GM12878 (cell line): Measurements from ENCODE around the gene RPS10. TPM values are rescaled to one million over a fixed set of nuclear protein-coding genes. Genes with fewer than 3 reads are reported as not detected.

Experiments
- BMI1 ChIP-seq: fragments of 450-650 bp; IDR thresholded peaks from 2 replicates; pipeline ENCODE4 v1.6.1; 2016; ENCODE audit warnings: mild to moderate bottlenecking, moderate library complexity, borderline replicate concordance
- CREB1 ChIP-seq: IDR thresholded peaks from 2 replicates; pipeline ENCODE4 v1.6.1; 2012; ENCODE audit warnings: low read depth, mild to moderate bottlenecking, inconsistent platforms
- EED ChIP-seq: sonication (generic); IDR thresholded peaks from 2 replicates; pipeline ENCODE4 v1.6.1; 2016; ENCODE audit warnings: antibody characterized with exemption, low read depth
- FOXK2 ChIP-seq: fragments of 450-650 bp; IDR thresholded peaks from 2 replicates; pipeline ENCODE4 v1.6.1; 2017; ENCODE audit warnings: mild to moderate bottlenecking, moderate library complexity
- IKZF1 ChIP-seq: fragments of 450-650 bp; conservative IDR thresholded peaks from 2 replicates; pipeline ENCODE4 v1.6.1; 2017; ENCODE audit warnings: antibody characterized with exemption, mild to moderate bottlenecking
- IKZF2 ChIP-seq, 2 experiments: fragments of 450-650 bp; IDR thresholded peaks; 2 replicates each; pipeline ENCODE4 v1.6.1; 2017; ENCODE audit warnings: mild to moderate bottlenecking in 2 of 2, moderate library complexity in 2 of 2
- JUND ChIP-seq: IDR thresholded peaks from 2 replicates; pipeline ENCODE4 v1.6.1; 2012; ENCODE audit warnings: low read depth, mild to moderate bottlenecking, low read length, improper control_type of control experiment, moderate library complexity
- MEF2A ChIP-seq: IDR thresholded peaks from 2 replicates; pipeline ENCODE4 v1.6.1; 2011; ENCODE audit warnings: low read depth, mild to moderate bottlenecking, low read length, moderate library complexity; ENCODE audit not compliant: insufficient read depth
- MTA2 ChIP-seq: fragments of 450-650 bp; IDR thresholded peaks from 2 replicates; pipeline ENCODE4 v1.6.1; 2016; ENCODE audit warnings: low read depth, mild to moderate bottlenecking, moderate library complexity
- MYC ChIP-seq: IDR thresholded peaks from 2 replicates; pipeline ENCODE4 v1.6.1; 2011; ENCODE audit warnings: mild to moderate bottlenecking, low read length, moderate library complexity, inconsistent platforms; ENCODE audit not compliant: insufficient read depth, insufficient replicate concordance, insufficient read length, severe bottlenecking
- NR2F1 ChIP-seq: fragments of 450-650 bp; conservative IDR thresholded peaks from 2 replicates; pipeline ENCODE4 v1.6.1; 2017; ENCODE audit warnings: mild to moderate bottlenecking
- SREBF1 ChIP-seq: IDR thresholded peaks from 2 replicates; pipeline ENCODE4 v1.6.1; 2012; ENCODE audit warnings: mild to moderate bottlenecking, low read length
- TCF12 ChIP-seq: IDR thresholded peaks from 2 replicates; pipeline ENCODE4 v1.6.1; 2011; ENCODE audit warnings: low read depth, mild to moderate bottlenecking, low read length
- TCF3 ChIP-seq: IDR thresholded peaks from 2 replicates; pipeline ENCODE4 v1.6.1; 2012; ENCODE audit warnings: low read depth, mild to moderate bottlenecking, low read length, borderline replicate concordance; ENCODE audit not compliant: insufficient read depth
- polyA plus RNA-seq, 11 experiments: library from polyadenylated mRNA; depleted of rRNA in 4 of 11; unstranded in 6 of 11; stranded (reverse) in 5 of 11; fragments of >200 nt; fragmentation: Nextera tagmentation in 4 of 11; fragmentation: Illumina TruSeq in 1 of 11; extraction: Ambion mirVana in 4 of 11; extraction: Trizol in 1 of 11; gene quantifications; 1 replicate in 1 of 11; 2 replicates in 10 of 11; pipeline versions ENCODE4 v1.2.1 to v1.2.3, GENCODE V29; 2011 to 2016; ENCODE audit warnings: inconsistent platforms in 2 of 11, missing spikeins in 2 of 11, low read depth in 1 of 11
- total RNA-seq, 4 experiments: library from RNA; depleted of rRNA in 3 of 4; stranded (reverse); fragments of >200 nt in 3 of 4; fragmentation: Illumina TruSeq in 1 of 4; extraction: Trizol in 1 of 4; gene quantifications; 2 replicates each; pipeline versions ENCODE4 v1.2.1 to v1.2.3, GENCODE V29; 2013 to 2021
- TF ChIP-seq, protein P1 (sequence below): fragments of 450-650 bp; IDR thresholded peaks from 2 replicates; pipeline ENCODE4 v1.6.1; 2017; ENCODE audit warnings: low read depth, mild to moderate bottlenecking, moderate library complexity
- TF ChIP-seq, protein P2 (sequence below): fragments of 450-650 bp; IDR thresholded peaks from 2 replicates; pipeline ENCODE4 v1.6.1; 2017; ENCODE audit warnings: mild to moderate bottlenecking, moderate library complexity
- TF ChIP-seq, protein P3 (sequence below): IDR thresholded peaks from 2 replicates; pipeline ENCODE4 v1.6.1; 2011; ENCODE audit warnings: low read depth, low read length, improper control_type of control experiment, borderline replicate concordance
- TF ChIP-seq, protein P4 (sequence below): IDR thresholded peaks from 2 replicates; pipeline ENCODE4 v1.6.1; 2011; ENCODE audit warnings: mild to moderate bottlenecking, low read depth, low read length, moderate library complexity; ENCODE audit not compliant: insufficient replicate concordance
- TF ChIP-seq, protein P5 (sequence below): fragments of 450-650 bp; formaldehyde crosslinking; IDR thresholded peaks from 2 replicates; pipeline ENCODE4 v1.5.0; 2022; ENCODE audit warnings: mild to moderate bottlenecking, missing genetic modification characterization

The RPS10 gene
- total and polyA plus RNA-seq, 10 of the 15 experiments (the other 5 are each of a cell fraction or from before 2014, with no cell fraction given): 1,546 to 3,970 (median 2,813) TPM

DNA sequence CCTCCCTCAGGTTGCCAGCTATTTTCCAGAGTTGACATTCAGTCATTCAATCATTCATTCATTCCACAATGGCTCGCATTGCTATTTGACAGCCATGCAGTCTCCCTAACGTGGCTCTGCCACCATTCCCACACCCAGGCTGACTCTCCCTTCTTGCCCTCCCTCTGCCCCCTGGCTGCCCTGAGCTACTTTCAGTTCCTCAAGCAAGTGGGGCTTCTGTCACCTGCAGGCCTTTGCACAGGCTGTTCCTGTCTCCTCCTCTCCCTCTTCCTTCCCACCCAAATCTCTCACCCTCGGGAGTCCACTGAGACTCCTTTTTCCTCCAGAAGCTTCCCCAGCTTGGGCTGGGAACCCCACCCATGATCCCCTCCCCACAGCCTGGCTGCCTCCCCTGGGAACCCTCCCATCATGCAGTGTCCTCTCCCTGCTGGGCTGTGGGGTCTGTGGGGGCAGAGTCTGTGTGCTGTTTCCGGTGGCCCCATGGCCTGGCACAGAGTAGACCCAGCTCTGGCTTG, 42.6 kb upstream of the RPS10 start (continued):
- TF ChIP-seq, protein P1, sequence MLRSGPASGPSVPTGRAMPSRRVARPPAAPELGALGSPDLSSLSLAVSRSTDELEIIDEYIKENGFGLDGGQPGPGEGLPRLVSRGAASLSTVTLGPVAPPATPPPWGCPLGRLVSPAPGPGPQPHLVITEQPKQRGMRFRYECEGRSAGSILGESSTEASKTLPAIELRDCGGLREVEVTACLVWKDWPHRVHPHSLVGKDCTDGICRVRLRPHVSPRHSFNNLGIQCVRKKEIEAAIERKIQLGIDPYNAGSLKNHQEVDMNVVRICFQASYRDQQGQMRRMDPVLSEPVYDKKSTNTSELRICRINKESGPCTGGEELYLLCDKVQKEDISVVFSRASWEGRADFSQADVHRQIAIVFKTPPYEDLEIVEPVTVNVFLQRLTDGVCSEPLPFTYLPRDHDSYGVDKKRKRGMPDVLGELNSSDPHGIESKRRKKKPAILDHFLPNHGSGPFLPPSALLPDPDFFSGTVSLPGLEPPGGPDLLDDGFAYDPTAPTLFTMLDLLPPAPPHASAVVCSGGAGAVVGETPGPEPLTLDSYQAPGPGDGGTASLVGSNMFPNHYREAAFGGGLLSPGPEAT: peak; percentile 83; the same call in 1 of the 2 replicates
- TF ChIP-seq, protein P2, sequence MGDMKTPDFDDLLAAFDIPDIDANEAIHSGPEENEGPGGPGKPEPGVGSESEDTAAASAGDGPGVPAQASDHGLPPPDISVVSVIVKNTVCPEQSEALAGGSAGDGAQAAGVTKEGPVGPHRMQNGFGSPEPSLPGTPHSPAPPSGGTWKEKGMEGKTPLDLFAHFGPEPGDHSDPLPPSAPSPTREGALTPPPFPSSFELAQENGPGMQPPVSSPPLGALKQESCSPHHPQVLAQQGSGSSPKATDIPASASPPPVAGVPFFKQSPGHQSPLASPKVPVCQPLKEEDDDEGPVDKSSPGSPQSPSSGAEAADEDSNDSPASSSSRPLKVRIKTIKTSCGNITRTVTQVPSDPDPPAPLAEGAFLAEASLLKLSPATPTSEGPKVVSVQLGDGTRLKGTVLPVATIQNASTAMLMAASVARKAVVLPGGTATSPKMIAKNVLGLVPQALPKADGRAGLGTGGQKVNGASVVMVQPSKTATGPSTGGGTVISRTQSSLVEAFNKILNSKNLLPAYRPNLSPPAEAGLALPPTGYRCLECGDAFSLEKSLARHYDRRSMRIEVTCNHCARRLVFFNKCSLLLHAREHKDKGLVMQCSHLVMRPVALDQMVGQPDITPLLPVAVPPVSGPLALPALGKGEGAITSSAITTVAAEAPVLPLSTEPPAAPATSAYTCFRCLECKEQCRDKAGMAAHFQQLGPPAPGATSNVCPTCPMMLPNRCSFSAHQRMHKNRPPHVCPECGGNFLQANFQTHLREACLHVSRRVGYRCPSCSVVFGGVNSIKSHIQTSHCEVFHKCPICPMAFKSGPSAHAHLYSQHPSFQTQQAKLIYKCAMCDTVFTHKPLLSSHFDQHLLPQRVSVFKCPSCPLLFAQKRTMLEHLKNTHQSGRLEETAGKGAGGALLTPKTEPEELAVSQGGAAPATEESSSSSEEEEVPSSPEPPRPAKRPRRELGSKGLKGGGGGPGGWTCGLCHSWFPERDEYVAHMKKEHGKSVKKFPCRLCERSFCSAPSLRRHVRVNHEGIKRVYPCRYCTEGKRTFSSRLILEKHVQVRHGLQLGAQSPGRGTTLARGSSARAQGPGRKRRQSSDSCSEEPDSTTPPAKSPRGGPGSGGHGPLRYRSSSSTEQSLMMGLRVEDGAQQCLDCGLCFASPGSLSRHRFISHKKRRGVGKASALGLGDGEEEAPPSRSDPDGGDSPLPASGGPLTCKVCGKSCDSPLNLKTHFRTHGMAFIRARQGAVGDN: peak; percentile 61
- TF ChIP-seq, protein P3, sequence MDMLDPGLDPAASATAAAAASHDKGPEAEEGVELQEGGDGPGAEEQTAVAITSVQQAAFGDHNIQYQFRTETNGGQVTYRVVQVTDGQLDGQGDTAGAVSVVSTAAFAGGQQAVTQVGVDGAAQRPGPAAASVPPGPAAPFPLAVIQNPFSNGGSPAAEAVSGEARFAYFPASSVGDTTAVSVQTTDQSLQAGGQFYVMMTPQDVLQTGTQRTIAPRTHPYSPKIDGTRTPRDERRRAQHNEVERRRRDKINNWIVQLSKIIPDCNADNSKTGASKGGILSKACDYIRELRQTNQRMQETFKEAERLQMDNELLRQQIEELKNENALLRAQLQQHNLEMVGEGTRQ: no peak
- peak; percentile 12; the same call in 1 of the 2 replicates for TF ChIP-seq BMI1
- TF ChIP-seq, protein P4, sequence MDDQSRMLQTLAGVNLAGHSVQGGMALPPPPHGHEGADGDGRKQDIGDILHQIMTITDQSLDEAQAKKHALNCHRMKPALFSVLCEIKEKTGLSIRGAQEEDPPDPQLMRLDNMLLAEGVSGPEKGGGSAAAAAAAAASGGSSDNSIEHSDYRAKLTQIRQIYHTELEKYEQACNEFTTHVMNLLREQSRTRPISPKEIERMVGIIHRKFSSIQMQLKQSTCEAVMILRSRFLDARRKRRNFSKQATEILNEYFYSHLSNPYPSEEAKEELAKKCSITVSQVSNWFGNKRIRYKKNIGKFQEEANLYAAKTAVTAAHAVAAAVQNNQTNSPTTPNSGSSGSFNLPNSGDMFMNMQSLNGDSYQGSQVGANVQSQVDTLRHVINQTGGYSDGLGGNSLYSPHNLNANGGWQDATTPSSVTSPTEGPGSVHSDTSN: no peak
- TF ChIP-seq, protein P5, sequence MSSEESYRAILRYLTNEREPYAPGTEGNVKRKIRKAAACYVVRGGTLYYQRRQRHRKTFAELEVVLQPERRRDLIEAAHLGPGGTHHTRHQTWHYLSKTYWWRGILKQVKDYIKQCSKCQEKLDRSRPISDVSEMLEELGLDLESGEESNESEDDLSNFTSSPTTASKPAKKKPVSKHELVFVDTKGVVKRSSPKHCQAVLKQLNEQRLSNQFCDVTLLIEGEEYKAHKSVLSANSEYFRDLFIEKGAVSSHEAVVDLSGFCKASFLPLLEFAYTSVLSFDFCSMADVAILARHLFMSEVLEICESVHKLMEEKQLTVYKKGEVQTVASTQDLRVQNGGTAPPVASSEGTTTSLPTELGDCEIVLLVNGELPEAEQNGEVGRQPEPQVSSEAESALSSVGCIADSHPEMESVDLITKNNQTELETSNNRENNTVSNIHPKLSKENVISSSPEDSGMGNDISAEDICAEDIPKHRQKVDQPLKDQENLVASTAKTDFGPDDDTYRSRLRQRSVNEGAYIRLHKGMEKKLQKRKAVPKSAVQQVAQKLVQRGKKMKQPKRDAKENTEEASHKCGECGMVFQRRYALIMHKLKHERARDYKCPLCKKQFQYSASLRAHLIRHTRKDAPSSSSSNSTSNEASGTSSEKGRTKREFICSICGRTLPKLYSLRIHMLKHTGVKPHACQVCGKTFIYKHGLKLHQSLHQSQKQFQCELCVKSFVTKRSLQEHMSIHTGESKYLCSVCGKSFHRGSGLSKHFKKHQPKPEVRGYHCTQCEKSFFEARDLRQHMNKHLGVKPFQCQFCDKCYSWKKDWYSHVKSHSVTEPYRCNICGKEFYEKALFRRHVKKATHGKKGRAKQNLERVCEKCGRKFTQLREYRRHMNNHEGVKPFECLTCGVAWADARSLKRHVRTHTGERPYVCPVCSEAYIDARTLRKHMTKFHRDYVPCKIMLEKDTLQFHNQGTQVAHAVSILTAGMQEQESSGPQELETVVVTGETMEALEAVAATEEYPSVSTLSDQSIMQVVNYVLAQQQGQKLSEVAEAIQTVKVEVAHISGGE (CRISPR knock-in tag): no peak
- peak; percentile 91 to 93 for TF ChIP-seq IKZF2 (IDR thresholded peaks at IDR 0.05)
- TF ChIP-seq NR2F1: peak; percentile 92
- peak; percentile 95 for TF ChIP-seq IKZF1
- TF ChIP-seq MEF2A: no peak
- TF ChIP-seq MTA2: peak; percentile 70
- no peak for TF ChIP-seq JUND
- TF ChIP-seq EED: peak; percentile 82
- no peak for TF ChIP-seq MYC
- no peak for TF ChIP-seq CREB1
- TF ChIP-seq TCF3: 0 out of 2 replicates have a peak, but pooled peaks have one; percentile 16
- no peak for TF ChIP-seq SREBF1
- TF ChIP-seq TCF12: peak; percentile 68; the same call in 1 of the 2 replicates
- TF ChIP-seq FOXK2: no peak
